Mesenteric fat pad (tissue), 1 donor: ENCODE results near the gene CFAP251. TPM values are rescaled to one million over a fixed set of nuclear protein-coding genes. Genes with fewer than 3 reads are reported as not detected.
A peak's percentile ranks its signal among the peaks of the same experiment; 100 is the strongest.

Source experiments
- DNase-seq: peaks from one replicate; pipeline ENCODE4 v3.0.0-alpha.2; 2020; ENCODE audit warnings: low spot score
- total RNA-seq: library from RNA; stranded (reverse); fragmentation: NEBNext Ultra II Directional; extraction: Animal tissue kit (Norgen Biotek cat#: 25700); gene quantifications from one replicate; pipeline ENCODE4 v1.2.1, GENCODE V29; 2021
- donor health status: DM: yes; HTN: yes; CAD: no.

CFAP251 gene
- total RNA-seq, 1 donor from 2014 or later: 2.1 TPM

- DNase-seq: no peak
Observed at GRCh38 chr12:121908702-121909101, 9.7 kb upstream of the CFAP251 start.

GRCh38 chr12:121911824-121912585, 6.4 kb upstream of the CFAP251 start:
- DNase-seq: no peak

- DNase-seq: no peak
Observed at GRCh38 chr12:121915841-121916321, 2.5 kb upstream of the CFAP251 start.

GRCh38 chr12:121916719-121917118, 1.7 kb upstream of the CFAP251 start:
- DNase-seq: no peak

- no peak for DNase-seq
Observed at GRCh38 chr12:121918679-121919038, 267 bp downstream of the CFAP251 start.

GRCh38 chr12:121921066-121921465, 2.7 kb downstream of the CFAP251 start:
- DNase-seq: no peak

GRCh38 chr12:121925358-121925695, 6.9 kb downstream of the CFAP251 start:
- DNase-seq: no peak

GRCh38 chr12:121926874-121927706, 8.7 kb downstream of the CFAP251 start:
- no peak for DNase-seq

GRCh38 chr12:121927813-121928212, 9.4 kb downstream of the CFAP251 start:
- no peak for DNase-seq

GRCh38 chr12:121929545-121929944, 11.2 kb downstream of the CFAP251 start:
- DNase-seq: peak; percentile 16

GRCh38 chr12:121930862-121931261, 12.5 kb downstream of the CFAP251 start:
- DNase-seq: peak; percentile 28

GRCh38 chr12:121932176-121932536, 13.8 kb downstream of the CFAP251 start:
- DNase-seq: no peak

- peak; percentile 20 for DNase-seq
Observed at GRCh38 chr12:121932914-121933521, 14.6 kb downstream of the CFAP251 start.

GRCh38 chr12:121933522-121934308, 15.3 kb downstream of the CFAP251 start:
- DNase-seq: peak; percentile 72

GRCh38 chr12:121934309-121934664, 15.9 kb downstream of the CFAP251 start:
- peak; percentile 6 for DNase-seq

GRCh38 chr12:121937654-121938053, 19.3 kb downstream of the CFAP251 start:
- DNase-seq: peak; percentile 26

- DNase-seq: peak; percentile 30
Observed at GRCh38 chr12:121939186-121939585, 20.8 kb downstream of the CFAP251 start.

GRCh38 chr12:121939992-121940766, 21.8 kb downstream of the CFAP251 start:
- DNase-seq: peak; percentile 4

GRCh38 chr12:121942145-121942718, 23.8 kb downstream of the CFAP251 start:
- peak; percentile 43 for DNase-seq

GRCh38 chr12:121943926-121944325, 25.5 kb downstream of the CFAP251 start:
- DNase-seq: no peak
